Femur (tissue), 1 donor: ENCODE measurements around the gene MEIS1.
"Not testable (repeated sequence)": the region's sequence is repeated elsewhere in the genome, so short reads cannot be mapped to it uniquely, and the experiment has no call there.

Experiments
- DNase-seq: peaks from one replicate; pipeline ENCODE4 v3.0.0-alpha.2; 2017

MEIS1 gene

DNA sequence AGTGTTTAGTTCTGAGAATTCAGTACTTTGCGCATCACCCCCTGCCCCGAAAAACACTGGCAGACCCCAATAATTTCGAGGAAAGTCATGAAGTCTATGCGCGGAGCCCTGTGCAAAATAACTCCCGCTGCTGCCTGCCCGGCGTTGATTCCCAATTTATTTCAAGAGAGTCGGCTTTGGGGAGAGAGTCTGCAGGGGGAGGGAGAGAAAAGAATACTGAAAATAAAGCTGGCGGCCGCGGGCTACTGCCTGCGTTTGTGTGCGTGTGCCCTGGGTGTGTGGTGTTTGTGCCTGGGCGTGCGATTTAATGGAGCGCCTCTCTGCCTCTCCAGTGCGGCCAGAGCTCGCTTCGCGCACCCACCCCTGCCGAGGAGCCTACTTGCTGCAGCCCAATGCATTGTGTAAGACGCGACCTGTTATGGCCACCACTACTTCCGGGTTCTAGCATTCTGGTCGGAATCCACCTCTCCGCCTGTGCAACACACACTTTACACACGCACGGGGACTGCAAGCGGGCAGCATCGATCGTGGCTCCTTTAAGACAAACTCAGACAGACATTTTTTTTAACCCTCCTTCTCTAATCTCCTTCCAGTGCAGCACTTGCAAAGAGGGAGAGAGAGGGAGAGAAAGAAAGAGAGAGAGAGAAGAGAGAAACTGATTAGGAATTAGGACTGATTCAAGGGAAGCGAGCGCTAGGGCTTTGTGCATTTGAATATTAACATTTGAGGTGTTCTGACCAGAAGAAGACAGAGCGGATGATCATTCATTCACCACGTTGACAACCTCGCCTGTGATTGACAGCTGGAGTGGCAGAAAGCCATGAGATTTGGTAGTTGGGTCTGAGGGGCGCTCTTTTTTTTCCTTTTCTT, at the start of gene MEIS1:
TSS of gene MEIS1 (plus strand) at position 447 of the 870 bp plus-strand sequence. CDS start 732 bp downstream, outside the sequence.
- DNase-seq = peak; percentile 95

GRCh38 chr2:66387016-66387753, 47.7 kb upstream of the MEIS1 start:
- DNase-seq = peak; percentile 31

DNA sequence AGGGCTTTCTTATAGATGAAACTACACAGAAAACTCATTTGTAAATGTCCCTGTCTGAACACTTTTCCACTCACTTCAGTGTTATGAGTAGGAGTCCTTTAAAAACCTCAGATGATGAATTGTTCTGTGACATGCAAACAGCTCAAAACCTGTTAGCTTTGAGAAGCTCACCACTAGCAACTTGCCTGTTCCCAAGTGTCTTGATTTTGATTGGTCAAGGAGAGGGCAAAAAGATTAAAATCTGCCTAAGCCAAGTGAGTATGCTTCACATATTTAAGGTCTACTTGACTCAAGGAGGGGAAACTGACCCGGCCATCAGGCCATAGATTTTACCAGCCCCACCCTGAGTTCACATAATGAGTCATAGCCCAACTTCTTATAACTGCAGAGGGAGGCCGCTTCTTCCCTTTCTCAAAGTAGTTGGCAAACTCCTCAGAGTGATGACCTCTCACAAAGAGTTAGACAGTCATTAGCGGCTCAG, 45.2 kb upstream of the MEIS1 start:
- DNase-seq = no peak

DNA sequence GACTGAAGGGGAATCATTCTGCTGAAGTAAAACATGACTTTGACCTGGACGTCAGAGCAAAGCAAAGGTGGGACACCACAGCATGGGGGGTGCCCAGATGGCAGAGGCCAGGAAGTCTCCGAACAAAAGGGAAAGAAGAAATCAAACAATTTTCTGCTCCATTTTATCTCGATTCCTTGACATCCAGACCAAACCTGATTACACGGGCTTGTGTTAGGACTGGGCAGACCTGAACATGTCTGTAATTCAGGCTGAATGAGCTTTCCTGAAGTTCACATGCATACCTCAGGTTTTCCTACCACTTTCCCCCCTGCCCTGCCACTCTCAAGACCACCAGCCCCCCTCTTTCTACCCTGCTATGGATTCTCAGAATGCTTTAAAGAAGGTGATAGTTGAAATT, 44.8 kb upstream of the MEIS1 start:
- no peak for DNase-seq

DNA sequence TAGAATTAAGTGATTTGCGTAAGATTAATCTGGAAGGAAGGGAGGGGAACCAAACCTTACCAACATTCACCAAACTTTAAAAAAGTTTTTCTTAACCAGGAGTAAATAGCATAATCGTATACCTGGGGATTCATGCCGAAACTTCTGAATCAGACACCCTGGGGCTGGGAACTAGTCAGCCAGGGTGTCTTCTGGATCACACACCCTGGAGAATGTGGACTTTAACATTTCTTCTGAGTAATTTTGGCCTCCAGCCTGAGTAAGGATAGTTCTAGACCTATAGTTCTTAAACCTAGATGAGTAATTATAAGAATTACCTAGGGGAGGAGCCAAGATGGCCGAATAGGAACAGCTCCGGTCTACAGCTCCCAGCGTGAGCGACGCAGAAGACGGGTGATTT, 44.1 kb upstream of the MEIS1 start:
- no peak for DNase-seq

GRCh38 chr2:66391240-66391639, 43.7 kb upstream of the MEIS1 start:
- not testable (repeated sequence) for DNase-seq

GRCh38 chr2:66405473-66405872, 29.5 kb upstream of the MEIS1 start:
- DNase-seq = no peak

DNA sequence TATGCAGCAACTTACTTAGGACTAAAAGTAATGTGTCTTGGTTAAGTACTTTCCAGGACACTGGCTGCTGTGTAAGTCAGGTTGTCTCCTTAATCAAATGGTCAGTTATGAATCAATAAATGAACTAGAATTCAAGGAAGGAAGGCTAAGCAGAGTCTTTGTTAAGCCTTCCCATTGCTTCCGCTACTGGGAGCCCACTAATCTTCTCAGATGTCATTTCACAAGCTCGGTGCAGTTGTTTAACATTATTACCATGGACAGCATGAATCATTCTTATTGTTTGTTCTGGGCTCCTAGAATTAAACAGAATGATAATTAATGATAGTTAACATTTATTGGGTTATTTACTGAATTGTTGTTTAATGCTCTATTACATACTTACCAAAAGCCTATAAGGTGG, 26.0 kb upstream of the MEIS1 start:
- no peak for DNase-seq

GRCh38 chr2:66412874-66413273, 22.1 kb upstream of the MEIS1 start:
- no peak for DNase-seq

- no peak for DNase-seq
Measured at GRCh38 chr2:66414896-66415295, 20.0 kb upstream of the MEIS1 start.

- no peak for DNase-seq
Measured at GRCh38 chr2:66418381-66418780, 16.5 kb upstream of the MEIS1 start.

- no peak for DNase-seq
Measured at GRCh38 chr2:66421612-66422011, 13.3 kb upstream of the MEIS1 start.

- DNase-seq = no peak
Measured at GRCh38 chr2:66423391-66424124, 11.4 kb upstream of the MEIS1 start.

- DNase-seq = no peak
Measured at GRCh38 chr2:66426244-66427111, 8.4 kb upstream of the MEIS1 start.

- DNase-seq = no peak
Measured at GRCh38 chr2:66427300-66427699, 7.6 kb upstream of the MEIS1 start.

GRCh38 chr2:66428986-66429612, 5.8 kb upstream of the MEIS1 start:
- DNase-seq = no peak

DNA sequence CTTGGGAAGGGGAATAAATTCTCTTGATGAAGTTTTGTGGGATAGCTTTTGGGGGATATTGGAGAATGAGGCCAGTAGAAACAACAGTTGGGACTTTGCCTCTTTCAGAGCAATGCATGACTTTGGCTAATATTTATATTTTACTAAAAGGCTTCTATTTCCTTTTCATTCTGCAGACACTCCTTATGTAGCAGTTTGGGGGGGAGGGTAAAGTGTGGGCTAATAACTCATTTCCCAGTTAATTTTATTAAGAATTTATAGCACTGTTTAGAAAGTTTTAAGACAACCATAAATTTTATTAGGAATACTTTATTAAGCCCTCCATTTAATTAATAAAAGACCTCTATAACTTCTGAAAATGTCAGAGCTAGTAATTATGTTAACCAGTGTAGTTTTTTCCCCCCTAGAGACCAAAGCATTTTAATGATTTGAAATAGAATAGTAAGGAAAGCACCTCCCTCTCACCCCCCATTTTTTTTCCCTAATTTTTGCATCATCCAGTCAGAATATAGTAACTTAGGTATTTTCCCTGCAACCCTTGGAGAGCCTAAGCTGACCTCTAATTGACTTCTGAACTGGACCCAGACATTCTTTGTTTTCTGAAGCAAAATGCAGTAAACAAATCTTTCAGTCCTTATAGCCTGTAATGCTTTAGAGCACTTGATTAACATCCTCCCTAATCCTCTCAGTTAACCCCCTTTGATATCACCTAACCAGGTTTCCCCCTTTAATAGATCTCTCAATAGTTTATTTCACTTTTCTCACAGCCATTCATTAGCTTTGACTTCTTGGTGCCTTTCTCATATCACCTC, 5.0 kb upstream of the MEIS1 start:
- no peak for DNase-seq

DNA sequence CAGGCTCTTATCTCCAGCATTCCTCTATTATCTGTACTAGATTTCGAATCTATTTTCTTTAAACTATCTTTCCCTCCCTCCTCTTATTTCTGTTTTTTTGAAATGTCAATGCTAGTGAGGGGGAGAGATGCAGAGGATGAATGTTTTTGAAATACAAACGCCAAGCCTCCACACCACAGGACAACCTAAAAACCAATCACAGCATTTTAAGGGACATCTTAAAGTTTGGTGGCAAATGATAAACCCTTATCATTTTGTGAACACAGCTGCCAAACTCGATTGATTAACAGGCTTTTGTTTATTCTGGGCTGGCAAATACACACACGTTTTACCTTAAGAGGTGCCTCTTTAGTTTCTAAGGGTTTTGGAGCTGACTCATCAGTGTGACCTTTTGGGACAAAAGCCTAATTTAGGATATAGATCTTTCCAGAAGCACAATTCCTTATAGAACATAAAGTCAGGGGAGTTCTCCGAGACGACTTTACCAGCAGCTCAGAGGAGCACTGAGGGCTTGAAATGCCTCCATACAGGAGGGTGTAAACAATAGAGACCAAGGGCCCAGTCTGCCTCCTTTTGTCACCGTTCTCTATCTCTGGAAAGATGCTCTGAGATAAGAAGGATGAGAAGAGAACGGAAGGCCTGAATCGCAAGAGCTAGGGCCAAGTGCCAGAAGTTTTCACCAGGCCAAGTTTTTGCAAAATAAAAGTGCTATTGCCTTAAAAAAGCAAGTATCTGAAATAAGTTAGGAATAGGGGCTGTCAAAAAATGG, 4.2 kb upstream of the MEIS1 start:
- DNase-seq = no peak

DNA sequence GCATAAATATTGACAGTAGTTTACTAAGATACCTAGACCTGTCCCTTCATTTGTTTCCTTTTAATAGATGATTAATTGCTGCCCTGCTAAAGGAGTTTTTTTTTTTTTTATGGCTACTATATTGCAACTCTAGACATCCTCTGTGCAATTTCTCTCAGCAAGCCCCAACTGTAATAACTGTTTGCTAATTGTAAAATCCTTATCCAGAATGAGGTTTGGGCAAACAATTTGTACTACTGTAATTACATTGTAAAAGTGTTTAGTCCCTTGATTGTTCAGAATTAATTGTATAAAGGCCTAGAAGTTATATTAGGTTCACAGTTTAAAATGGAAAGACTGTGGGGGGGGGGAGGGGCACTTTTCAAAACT, 3.7 kb upstream of the MEIS1 start:
- no peak for DNase-seq
